HEK293T (cell line): ENCODE results near the gene KIAA1549.

Experiments
- CTBP1 ChIP-seq: fragments of 450-650 bp; IDR thresholded peaks from 2 replicates; pipeline ENCODE4 v1.6.1; 2016; ENCODE audit warnings: borderline replicate concordance
- ELF4 ChIP-seq: fragments of 450-650 bp; IDR thresholded peaks from 2 replicates; pipeline ENCODE4 v1.6.1; 2017; ENCODE audit warnings: antibody characterized with exemption
- FOXA1 ChIP-seq: fragments of 450-650 bp; IDR thresholded peaks from 2 replicates; pipeline ENCODE4 v1.6.1; 2016; ENCODE audit warnings: mild to moderate bottlenecking
- FOXM1 ChIP-seq: fragments of 450-650 bp; IDR thresholded peaks from 2 replicates; pipeline ENCODE4 v1.6.1; 2017; ENCODE audit warnings: mild to moderate bottlenecking, borderline replicate concordance
- HDGF ChIP-seq: fragments of 450-650 bp; IDR thresholded peaks from 2 replicates; pipeline ENCODE4 v1.6.1; 2017; ENCODE audit warnings: antibody characterized with exemption, borderline replicate concordance
- SP1 ChIP-seq: fragments of 450-650 bp; IDR thresholded peaks from 2 replicates; pipeline ENCODE4 v1.6.1; 2017

DNA sequence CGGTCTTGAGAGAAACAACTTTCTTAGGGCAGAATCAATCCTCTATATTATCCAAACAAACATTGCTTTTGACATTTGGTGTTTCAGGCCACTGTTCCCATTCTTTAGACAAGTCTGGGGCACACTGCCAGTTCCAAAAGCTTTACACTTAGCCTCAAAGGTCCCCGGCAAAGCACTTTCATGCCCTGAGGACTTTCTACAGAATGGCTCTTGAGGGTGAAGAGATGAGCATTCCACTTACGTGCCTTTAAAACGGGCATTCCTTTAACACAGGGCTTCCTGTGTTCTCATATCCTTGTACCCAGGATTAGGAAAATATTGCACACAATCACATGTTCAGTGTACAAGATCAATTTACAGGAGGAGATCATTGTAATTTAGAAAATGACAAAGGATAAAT lies 196.5 kb downstream of the KIAA1549 start:
- no peak for TF ChIP-seq ELF4
- TF ChIP-seq SP1 = no peak
- no peak for TF ChIP-seq FOXA1
- no peak for TF ChIP-seq FOXM1
- no peak for TF ChIP-seq CTBP1
- no peak for TF ChIP-seq HDGF
